Ascending aorta (tissue), 2 donors: ENCODE measurements around the gene NOTO. TPM values are rescaled to one million over a fixed set of nuclear protein-coding genes. Genes with fewer than 3 reads are reported as not detected.
A peak's percentile ranks its signal among the peaks of the same experiment; 100 is the strongest.

ENCODE experiments used
- DNase-seq, 2 donors: peaks; one replicate each; pipeline ENCODE4 v3.0.0-alpha.2; 2019; ENCODE audit warnings: low spot score in 2 of 2
- H3K27ac ChIP-seq, 2 donors: fragments of 200-600 bp; sonication (generic); one replicate each; pipeline ENCODE4 v1.5.1; 2016 to 2017; ENCODE audit warnings: mild to moderate bottlenecking in 1 of 2
- H3K27me3 ChIP-seq: fragments of 200-600 bp; sonication (generic); one replicate; pipeline ENCODE4 v1.5.1; 2017
- H3K36me3 ChIP-seq, 2 donors: fragments of 200-600 bp; sonication (generic); one replicate each; pipeline ENCODE4 v1.5.1; 2016
- H3K4me1 ChIP-seq, 2 donors: fragments of 200-600 bp; sonication (generic); one replicate each; pipeline ENCODE4 v1.5.1; 2016 to 2017; ENCODE audit warnings: mild to moderate bottlenecking in 1 of 2
- H3K4me3 ChIP-seq, 2 donors: fragments of 200-600 bp; sonication (generic); one replicate each; pipeline ENCODE4 v1.5.1; 2016 to 2017; ENCODE audit warnings: mild to moderate bottlenecking in 1 of 2
- H3K9me3 ChIP-seq, 2 donors: fragments of 200-600 bp; sonication (generic); one replicate each; pipeline ENCODE4 v1.5.1; 2016
- intact Hi-C: fragments of 100-400 bp; cut with DNase I; formaldehyde crosslinking; loops from one replicate; pipeline ENCODE4 v1.15.1; 2023
- total RNA-seq: library from RNA; depleted of rRNA; stranded (reverse); fragments of >200 nt; gene quantifications from one replicate; pipeline ENCODE4 v1.1.0, GENCODE V29; 2016
- TF ChIP-seq, protein P1 (sequence below), 3 experiments: fragments of 200-600 bp in 2 of 3; fragments of 450-650 bp in 1 of 3; sonication (generic) in 2 of 3; IDR thresholded peaks; one replicate each; pipeline ENCODE4 v1.5.1; 2016 to 2019; ENCODE audit warnings: antibody characterized with exemption in 3 of 3, mild to moderate bottlenecking in 1 of 3, moderate library complexity in 1 of 3

The NOTO gene
- total RNA-seq, 1 donor from 2014 or later = not detected

DNA sequence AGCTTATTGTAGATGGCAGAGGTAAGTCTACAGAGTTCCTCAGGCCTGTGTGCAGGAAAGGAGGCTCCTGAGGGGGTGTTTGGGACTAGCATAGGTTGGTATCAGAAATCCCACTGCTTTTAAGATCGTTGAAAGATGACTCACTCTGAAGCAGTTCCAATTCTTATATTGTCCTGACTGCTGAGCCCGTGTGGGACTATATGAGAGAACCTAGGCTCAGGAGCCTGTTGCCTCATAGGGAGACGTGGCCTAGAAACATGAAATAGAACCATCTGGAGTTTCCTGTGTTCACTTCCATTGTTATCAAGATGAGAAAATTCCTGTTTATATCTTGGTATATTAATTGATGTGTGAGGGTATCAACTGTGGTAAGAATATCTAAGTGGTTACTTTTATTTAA lies 37.4 kb downstream of the NOTO start:
- Histone ChIP-seq H3K36me3 (peaks cover 32 to 51% of the 10 kb centered on the region in 2 donors), H3K9me3 (no peaks in the 10 kb centered on the region), H3K27ac (no peak overlapping the region), H3K4me3 (no peak overlapping the region), H3K27me3 (no peaks in the 10 kb centered on the region), H3K4me1 (peaks cover 0 to 2% of the 10 kb centered on the region in 2 donors)
- intact Hi-C loops = loop anchor here (10.0 kb wide), 1 partner anchor 685 kb away; the partner anchor contains the start of gene DGUOK
- DNase-seq = no peak
- TF ChIP-seq, protein P1, sequence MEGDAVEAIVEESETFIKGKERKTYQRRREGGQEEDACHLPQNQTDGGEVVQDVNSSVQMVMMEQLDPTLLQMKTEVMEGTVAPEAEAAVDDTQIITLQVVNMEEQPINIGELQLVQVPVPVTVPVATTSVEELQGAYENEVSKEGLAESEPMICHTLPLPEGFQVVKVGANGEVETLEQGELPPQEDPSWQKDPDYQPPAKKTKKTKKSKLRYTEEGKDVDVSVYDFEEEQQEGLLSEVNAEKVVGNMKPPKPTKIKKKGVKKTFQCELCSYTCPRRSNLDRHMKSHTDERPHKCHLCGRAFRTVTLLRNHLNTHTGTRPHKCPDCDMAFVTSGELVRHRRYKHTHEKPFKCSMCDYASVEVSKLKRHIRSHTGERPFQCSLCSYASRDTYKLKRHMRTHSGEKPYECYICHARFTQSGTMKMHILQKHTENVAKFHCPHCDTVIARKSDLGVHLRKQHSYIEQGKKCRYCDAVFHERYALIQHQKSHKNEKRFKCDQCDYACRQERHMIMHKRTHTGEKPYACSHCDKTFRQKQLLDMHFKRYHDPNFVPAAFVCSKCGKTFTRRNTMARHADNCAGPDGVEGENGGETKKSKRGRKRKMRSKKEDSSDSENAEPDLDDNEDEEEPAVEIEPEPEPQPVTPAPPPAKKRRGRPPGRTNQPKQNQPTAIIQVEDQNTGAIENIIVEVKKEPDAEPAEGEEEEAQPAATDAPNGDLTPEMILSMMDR (IDR thresholded peaks at IDR 0.05) = no peak

DNA sequence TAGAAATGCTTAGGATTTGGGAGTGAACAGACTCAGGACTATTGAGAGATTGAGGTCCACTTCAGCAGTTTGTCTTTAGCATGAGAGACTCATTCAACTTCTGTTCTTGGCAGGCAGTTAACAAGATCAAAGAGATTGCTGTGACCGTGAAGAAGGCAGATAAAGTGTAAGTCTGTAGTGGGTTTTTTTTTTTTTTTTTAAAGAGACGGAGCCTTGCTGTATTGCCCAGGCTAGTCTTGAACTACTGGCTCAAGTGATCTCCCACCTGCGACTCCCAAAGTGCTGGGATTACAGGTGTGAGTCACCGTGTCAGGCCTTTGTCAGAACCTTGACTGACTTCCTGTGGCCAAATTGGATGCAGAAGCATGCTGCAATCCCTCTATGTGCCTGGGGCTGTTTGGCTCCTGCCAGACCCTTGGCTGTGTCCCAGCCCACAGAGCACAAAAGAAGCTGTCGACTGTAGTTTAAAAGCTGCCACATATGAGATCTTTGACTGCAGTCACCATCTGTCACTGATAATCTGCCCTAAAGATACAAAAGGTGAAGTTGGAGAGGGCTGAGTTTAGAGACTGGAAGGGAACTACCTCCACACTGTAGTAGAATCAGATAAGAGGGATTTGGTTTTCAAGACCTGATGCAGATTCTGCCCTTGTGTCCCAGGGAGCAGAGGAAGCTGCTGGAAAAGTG lies 41.7 kb downstream of the NOTO start:
- DNase-seq = no peak
- H3K36me3 ChIP-seq = peaks cover 74 to 94% of the 10 kb centered on the region in 2 donors
- intact Hi-C loops = no loop called here

GRCh38 chr2:73244580-73244979 lies 42.2 kb downstream of the NOTO start:
- intact Hi-C loops = no loop called here
- no peak for DNase-seq
- TF ChIP-seq, protein P1 (IDR thresholded peaks at IDR 0.05) = no peak
- Histone ChIP-seq H3K27ac (no peak overlapping the region), H3K9me3 (no peaks in the 10 kb centered on the region), H3K4me3 (no peak overlapping the region), H3K4me1 (no peaks in the 10 kb centered on the region), H3K27me3 (no peaks in the 10 kb centered on the region), H3K36me3 (peaks cover 76 to 94% of the 10 kb centered on the region in 2 donors)

More for the DNA sequence above, 41.7 kb downstream of the NOTO start:
- no peaks in the 10 kb centered on the region for H3K9me3 ChIP-seq
- TF ChIP-seq, protein P1 (IDR thresholded peaks at IDR 0.05) = no peak
- H3K27me3 ChIP-seq = no peaks in the 10 kb centered on the region
- H3K27ac ChIP-seq = no peak overlapping the region
- H3K4me3 ChIP-seq = no peak overlapping the region
- no peaks in the 10 kb centered on the region for H3K4me1 ChIP-seq

GRCh38 chr2:73246850-73247249 lies 44.5 kb downstream of the NOTO start:
- TF ChIP-seq, protein P1 (IDR thresholded peaks at IDR 0.05) = no peak
- H3K27me3 ChIP-seq = no peaks in the 10 kb centered on the region
- no peak overlapping the region for H3K4me3 ChIP-seq
- no peak for DNase-seq
- no peaks in the 10 kb centered on the region for H3K9me3 ChIP-seq
- no peak overlapping the region for H3K27ac ChIP-seq
- H3K36me3 ChIP-seq = peaks cover 89 to 94% of the 10 kb centered on the region in 2 donors
- H3K4me1 ChIP-seq = no peaks in the 10 kb centered on the region
- intact Hi-C loops = no loop called here

DNA sequence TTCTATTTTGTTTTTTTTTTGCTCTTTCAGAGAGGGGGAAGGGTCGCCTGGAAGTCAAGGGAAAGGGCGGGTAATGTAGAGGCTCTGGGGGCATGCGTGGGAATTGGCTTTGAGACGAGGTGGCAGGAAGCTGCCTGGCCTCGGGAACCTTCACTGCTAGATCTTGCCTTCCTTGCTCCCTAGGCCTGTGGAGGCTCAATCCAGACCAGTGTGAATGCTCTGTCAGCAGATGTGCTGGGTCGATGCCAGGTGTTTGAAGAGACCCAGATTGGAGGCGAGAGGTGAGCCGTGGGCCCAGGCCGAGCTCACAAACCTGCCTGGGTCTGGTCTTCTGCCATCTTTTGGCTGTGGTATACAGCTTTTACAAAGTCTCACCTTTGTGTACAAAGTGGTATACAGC lies 47.3 kb downstream of the NOTO start:
- peaks cover 93 to 100% of the 10 kb centered on the region in 2 donors for H3K36me3 ChIP-seq
- TF ChIP-seq, protein P1 (IDR thresholded peaks at IDR 0.05) = no peak
- DNase-seq = peak in 1 of 2 donors; percentile 54

More for the DNA sequence above, 47.3 kb downstream of the NOTO start:
- Histone ChIP-seq H3K27ac (no peak overlapping the region), H3K4me3 (no peak overlapping the region), H3K4me1 (no peaks in the 10 kb centered on the region), H3K9me3 (no peaks in the 10 kb centered on the region), H3K27me3 (no peaks in the 10 kb centered on the region)
- intact Hi-C loops = no loop called here
